Activated B cell treated with CpG ODN at 0.5 μM for 24 hours (primary cell): ENCODE data around the gene RGMB. TPM values are rescaled to one million over a fixed set of nuclear protein-coding genes. Genes with fewer than 3 reads are reported as not detected.

Experiments used
- ATAC-seq: fragments of 200-7000 bp; cut with Tn5 transposase; one replicate; pipeline ENCODE4 v1.10.0; 2021; ENCODE audit warnings: low read depth, mild to moderate bottlenecking, moderate library complexity
- CTCF ChIA-PET: fragments of 350-600 bp; sonication (Branson Sonifier 250); formaldehyde crosslinking; loops from one replicate; lab custom pipeline; 2021; ENCODE audit warnings: antibody characterized with exemption; lab: Charles Lee
- POLR2A ChIA-PET: fragments of 350-600 bp; sonication (Branson Sonifier 250); formaldehyde crosslinking; loops from one replicate; lab custom pipeline; 2021; ENCODE audit warnings: antibody characterized with exemption; lab: Charles Lee
- DNase-seq: peaks from one replicate; pipeline ENCODE4 v3.0.0; 2022
- H3K27ac Mint-ChIP-seq: one replicate; pipeline ENCODE4 v1.8.0; 2020; ENCODE audit warnings: mixed read lengths
- H3K27me3 Mint-ChIP-seq: one replicate; pipeline ENCODE4 v1.8.0; 2021; ENCODE audit warnings: mixed read lengths
- H3K36me3 Mint-ChIP-seq: one replicate; pipeline ENCODE4 v1.8.0; 2021; ENCODE audit warnings: low read depth, mixed read lengths
- H3K4me1 Mint-ChIP-seq: one replicate; pipeline ENCODE4 v1.8.0; 2021; ENCODE audit warnings: mixed read lengths
- H3K4me3 Mint-ChIP-seq: one replicate; pipeline ENCODE4 v1.8.0; 2020; ENCODE audit warnings: mild to moderate bottlenecking, mixed read lengths
- H3K9me3 Mint-ChIP-seq: one replicate; pipeline ENCODE4 v1.8.0; 2020; ENCODE audit warnings: mixed read lengths
- CTCF ChIP-seq: fragments of 200-600 bp; IDR thresholded peaks from one replicate; pipeline ENCODE4 v1.8.0; 2022; ENCODE audit warnings: antibody characterized with exemption, mild to moderate bottlenecking
- intact Hi-C: fragments of 100-400 bp; cut with micrococcal nuclease; formaldehyde crosslinking; loops from one replicate; pipeline ENCODE4 v1.15.1; 2024
- total RNA-seq: library from RNA; stranded (reverse); gene quantifications from 2 replicates; pipeline ENCODE4 v1.2.3, GENCODE V29; 2022

Gene RGMB
- total RNA-seq, 1 donor from 2014 or later: 13.8 TPM

- no peak overlapping the region for H3K4me3 Mint-ChIP-seq
- CTCF ChIA-PET: no interaction called here
- no peak for DNase-seq
- no peak for TF ChIP-seq CTCF
- peaks cover 9% of the 10 kb centered on the region for H3K9me3 Mint-ChIP-seq
- POLR2A ChIA-PET: no interaction called here
- no peak for ATAC-seq
- no peaks in the 10 kb centered on the region for H3K4me1 Mint-ChIP-seq
- H3K27me3 Mint-ChIP-seq: no peaks in the 10 kb centered on the region
- H3K36me3 Mint-ChIP-seq: no peaks in the 10 kb centered on the region
- intact Hi-C loops: no loop called here
- H3K27ac Mint-ChIP-seq: no peak overlapping the region
Observed at GRCh38 chr5:98816582-98817222, 43.2 kb downstream of the RGMB start.

- no peak overlapping the region for H3K27ac Mint-ChIP-seq
- POLR2A ChIA-PET: no interaction called here
Observed at GRCh38 chr5:98825582-98826375, 52.3 kb downstream of the RGMB start.

GRCh38 chr5:98827161-98827560 lies 53.7 kb downstream of the RGMB start:
- no peaks in the 10 kb centered on the region for H3K9me3 Mint-ChIP-seq
- intact Hi-C loops: loop anchor here (1.0 to 5.0 kb wide), 4 partner anchors 56 to 1665 kb away; partner anchors contain the start of gene RIOK2
- ChIA-PET CTCF (no interaction called here), POLR2A (no interaction called here)
- DNase-seq (no peak), ATAC-seq (no peak)
- no peak for TF ChIP-seq CTCF
- H3K4me1 Mint-ChIP-seq: no peaks in the 10 kb centered on the region
- no peak overlapping the region for H3K27ac Mint-ChIP-seq
- no peak overlapping the region for H3K4me3 Mint-ChIP-seq
- no peaks in the 10 kb centered on the region for H3K36me3 Mint-ChIP-seq
- H3K27me3 Mint-ChIP-seq: no peaks in the 10 kb centered on the region

More at GRCh38 chr5:98825582-98826375, 52.3 kb downstream of the RGMB start:
- Mint-ChIP-seq H3K36me3 (no peaks in the 10 kb centered on the region), H3K9me3 (peaks cover 6% of the 10 kb centered on the region), H3K4me1 (no peaks in the 10 kb centered on the region), H3K27me3 (no peaks in the 10 kb centered on the region), H3K4me3 (no peak overlapping the region)
- DNase-seq (no peak), ATAC-seq (no peak)
- intact Hi-C loops: loop anchor here (2.0 to 5.0 kb wide), 3 partner anchors 55 to 1663 kb away; partner anchors contain the start of gene RIOK2
- no peak for TF ChIP-seq CTCF
- CTCF ChIA-PET: interaction anchor here (0.9 to 1.2 kb wide), 2 partner anchors 56 to 1594 kb away, joined by 3 to 4 read pairs; no protein-coding TSS in a partner anchor

- Mint-ChIP-seq H3K36me3 (no peaks in the 10 kb centered on the region), H3K27ac (no peak overlapping the region), H3K4me1 (no peaks in the 10 kb centered on the region), H3K27me3 (no peaks in the 10 kb centered on the region), H3K9me3 (no peaks in the 10 kb centered on the region), H3K4me3 (no peak overlapping the region)
- ATAC-seq (no peak), DNase-seq (no peak)
- ChIA-PET CTCF (interaction anchor here (1.6 to 1.8 kb wide), 2 partner anchors 1597 to 1830 kb away, joined by 3 to 5 read pairs; no protein-coding TSS in a partner anchor), POLR2A (no interaction called here)
- TF ChIP-seq CTCF: no peak
- intact Hi-C loops: loop anchor here (1.0 to 5.0 kb wide), 4 partner anchors 57 to 1665 kb away; partner anchors contain the start of gene RIOK2
Observed at GRCh38 chr5:98827588-98828284, 54.3 kb downstream of the RGMB start.
